AG20443 (cell line): Measurements from ENCODE around the gene PTGES2.
"Not testable (repeated sequence)": the region's sequence is repeated elsewhere in the genome, so short reads cannot be mapped to it uniquely, and the experiment has no call there.

ENCODE experiments used
- DNase-seq: peaks from one replicate; pipeline ENCODE4 v3.0.0; 2012; ENCODE audit warnings: low spot score, mixed read lengths

The PTGES2 gene

DNA sequence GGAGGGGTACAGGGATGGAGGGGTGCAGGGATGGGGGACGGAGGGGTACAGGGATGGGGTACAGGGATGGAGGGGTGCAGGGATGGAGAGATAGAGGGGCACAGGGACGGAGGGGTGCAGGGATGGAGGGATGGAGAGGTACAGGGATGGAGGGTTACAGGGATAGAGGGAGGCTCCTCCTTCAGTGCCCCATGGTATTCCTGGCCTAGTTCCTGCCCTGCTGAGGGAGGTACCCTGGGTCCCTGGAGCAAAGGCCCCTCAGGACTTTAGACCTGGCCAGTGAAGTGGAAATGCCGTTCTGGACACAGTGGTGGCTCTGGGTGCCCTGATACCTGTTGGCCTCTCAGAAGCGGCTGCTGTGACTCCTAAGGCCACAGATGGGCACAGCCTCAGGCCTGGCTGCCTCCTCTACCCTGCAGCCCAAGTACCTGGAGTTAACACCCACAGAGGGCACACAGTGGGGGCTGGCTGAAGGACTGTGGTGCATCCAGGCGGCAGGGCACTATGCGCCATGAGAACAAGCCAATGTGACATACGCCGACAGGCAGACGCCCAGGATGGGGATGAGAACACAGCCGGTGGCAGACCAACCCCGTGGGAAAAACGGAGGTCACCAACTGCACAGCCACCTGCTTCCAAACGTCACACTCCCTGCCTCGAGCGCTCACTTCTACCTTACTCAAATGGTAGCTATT, 8.4 kb downstream of the PTGES2 start:
- DNase-seq: no peak

DNA sequence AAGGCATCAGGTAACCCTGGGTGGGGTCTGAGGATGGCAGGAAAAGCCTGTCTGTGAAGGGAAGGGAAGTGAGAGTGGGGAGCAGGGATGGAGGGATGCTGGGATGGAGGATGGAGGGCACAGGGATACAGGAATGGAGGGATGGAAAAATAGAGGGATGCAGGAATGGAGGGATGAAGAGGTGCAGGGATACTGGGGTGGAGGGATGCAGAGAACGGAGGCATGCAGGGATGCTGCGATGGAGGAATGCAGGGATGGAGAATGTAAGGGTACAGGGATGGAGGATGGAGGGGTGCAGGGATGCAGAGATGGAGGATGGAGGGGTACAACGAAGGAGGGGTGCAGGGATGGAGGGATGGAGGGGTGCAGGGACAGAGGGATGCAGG, 9.1 kb downstream of the PTGES2 start:
- no peak for DNase-seq

DNA sequence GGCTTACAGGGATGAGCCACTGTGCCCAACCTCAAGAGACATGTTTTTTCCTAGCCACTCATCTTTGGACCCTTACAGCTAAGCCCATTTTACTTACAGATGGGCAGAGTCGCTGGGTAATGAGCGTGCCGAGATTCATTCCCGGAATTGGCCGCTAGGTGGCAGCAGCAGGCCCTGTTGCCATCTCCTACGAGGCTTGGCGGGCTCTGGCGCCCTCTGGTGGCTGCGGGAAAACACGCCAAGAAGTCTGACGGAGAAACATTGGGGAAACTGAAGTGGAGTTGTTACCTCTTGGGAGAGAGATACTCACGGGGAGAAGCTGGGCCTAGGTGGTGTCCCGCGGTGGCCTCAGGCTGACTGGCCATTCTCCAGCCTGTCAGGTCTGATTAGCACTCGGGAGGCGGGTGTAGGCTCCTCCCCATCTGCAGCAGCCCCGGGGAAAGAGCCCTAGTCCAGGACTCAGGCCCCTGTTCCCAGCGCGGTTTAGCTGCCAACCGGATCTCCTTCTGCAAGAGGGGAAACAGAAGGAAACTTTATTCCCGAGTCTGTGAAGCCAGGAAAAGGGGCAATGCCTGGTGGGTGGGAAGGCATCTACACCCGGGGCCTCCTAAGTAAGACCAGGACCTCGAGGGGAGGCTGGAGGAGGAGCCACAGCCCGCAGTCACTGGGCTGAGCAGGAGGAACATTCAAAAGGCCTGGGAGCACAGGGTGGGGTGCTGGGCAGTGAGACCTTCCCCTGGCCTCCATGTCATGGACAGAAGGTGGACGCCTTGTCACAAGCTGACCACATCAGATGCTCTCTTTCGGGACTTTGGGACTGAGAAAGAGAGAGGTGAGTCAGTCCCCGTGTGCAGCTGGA, 9.7 kb downstream of the PTGES2 start:
- peak; percentile 91 for DNase-seq

DNA sequence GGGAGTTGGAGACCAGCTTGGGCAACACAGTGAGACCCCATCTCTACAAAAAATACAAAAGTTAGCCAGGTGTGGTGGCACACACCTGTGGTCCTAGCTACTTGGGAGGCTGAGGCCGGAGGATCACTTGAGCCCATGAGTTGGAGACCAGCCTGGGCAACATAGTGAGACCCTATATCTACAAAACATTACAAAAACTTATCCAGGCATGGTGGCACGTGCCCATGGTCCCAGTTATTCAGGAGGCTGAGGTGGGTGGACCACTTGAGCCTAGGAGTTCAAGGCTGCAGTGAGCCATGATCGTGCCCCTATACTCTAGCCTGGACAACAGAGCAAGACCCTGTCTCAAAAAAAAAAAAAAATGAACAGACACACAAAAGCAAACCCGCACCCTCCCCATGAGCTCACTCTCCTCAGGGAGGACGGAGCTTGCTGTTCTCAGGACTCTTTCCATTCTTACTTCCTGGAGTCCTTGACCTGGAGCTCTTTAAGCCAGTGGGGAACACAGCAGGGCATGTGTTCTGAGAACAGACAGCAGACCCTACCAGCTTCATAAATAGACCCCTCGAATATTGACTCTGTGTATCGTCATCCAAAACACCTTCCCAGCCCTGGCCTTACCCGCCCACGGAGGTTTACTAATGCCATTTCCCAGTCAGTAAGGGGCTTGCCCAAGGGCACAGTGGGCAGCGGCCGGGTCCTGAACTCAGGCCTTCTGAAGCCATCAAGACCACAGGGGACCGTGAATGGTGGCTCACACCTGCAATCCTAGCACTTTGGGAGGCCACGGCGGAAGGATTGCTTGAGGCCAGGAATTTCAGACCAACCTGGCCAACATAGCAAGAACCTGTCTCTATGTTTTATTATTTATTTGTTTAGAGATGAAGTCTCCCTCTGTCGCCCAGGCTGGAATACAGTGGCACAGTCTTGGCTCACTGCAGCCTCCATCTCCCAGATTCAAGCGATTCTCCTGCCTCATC, 11.1 kb downstream of the PTGES2 start:
- no peak for DNase-seq

DNA sequence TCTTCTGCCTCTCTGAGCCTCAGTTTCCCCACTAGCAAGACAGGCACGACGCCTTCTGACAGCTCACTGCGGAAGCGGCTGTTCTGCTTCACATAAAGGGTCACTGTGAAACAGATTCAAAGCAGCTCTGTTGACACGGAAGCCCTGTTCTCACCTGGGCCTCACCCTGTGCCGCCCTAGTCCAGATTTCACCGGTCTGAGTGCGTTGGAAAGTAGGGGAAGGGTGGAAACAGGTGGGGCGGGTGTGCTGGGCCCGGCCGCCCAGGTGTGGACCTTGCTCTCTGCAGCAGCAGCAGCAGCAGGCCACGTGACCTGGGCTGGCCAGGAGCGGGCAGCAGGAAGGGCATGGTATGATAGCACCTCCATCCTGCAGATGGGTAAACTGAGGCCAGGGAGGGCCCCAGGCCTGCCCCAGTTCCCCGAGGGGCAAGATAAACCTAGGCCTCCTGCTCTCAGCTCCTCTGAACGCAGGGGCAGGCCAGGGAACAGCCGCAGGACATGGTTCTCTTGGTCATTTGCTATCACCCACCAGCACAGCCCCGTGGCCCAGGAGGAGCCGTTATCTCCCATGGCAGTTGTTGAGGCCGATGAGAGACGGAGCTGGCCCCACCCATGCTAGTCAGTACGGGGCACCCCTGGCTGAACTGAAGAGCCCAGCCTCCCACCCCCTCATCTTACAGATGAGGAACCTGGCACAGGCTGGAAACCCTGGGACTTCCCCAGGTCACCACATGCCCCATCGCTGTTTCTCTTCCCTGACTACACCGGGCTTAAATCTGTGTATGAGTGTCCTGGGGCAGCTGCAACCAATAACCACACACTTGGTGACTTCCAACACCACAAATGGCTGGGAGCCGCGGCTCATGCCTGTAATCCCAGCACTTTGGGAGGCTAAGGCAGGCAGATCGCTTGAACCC, 12.1 kb downstream of the PTGES2 start:
- DNase-seq: no peak

DNA sequence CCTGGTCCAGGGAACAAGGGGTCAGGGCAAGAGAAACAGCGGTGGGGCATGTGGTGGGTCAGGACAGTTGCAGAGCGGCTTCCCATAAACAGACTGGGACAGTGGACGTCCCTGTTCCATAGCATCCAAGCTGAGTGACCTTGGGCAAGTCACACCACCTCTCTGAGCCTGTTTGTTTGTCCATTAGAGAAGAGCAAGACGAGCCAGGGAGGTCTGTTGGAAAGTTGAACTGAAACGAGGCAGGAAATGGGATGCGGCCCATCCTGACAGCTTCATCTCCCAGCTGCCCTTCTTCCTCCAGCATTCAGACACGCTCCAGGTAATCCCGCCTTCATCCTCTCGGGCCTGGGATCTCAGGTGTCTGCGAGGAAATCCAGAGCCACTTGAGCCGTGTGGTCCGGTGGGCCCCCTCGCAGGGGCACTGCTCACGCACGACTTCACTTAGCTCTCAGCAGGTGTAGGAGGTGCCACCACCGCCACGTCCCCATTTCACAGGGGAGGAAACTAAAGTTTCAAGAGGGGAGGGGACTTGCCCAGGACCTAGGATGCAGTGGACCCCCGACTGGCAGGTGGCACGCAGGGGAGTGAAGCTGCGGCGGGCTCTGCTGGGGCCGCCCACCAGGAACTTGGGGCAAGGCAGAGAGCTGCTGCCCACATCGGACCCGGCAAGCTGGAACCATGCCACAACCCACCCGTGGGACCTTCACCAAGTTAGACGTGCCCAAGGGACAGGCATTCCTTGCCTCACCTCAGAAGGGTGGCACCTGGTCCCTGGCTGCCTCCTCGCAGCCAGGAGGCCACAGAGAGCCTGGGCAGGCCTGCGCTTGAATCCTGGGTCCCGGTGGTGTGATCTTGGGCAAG, 13.0 kb downstream of the PTGES2 start:
- DNase-seq: no peak

DNA sequence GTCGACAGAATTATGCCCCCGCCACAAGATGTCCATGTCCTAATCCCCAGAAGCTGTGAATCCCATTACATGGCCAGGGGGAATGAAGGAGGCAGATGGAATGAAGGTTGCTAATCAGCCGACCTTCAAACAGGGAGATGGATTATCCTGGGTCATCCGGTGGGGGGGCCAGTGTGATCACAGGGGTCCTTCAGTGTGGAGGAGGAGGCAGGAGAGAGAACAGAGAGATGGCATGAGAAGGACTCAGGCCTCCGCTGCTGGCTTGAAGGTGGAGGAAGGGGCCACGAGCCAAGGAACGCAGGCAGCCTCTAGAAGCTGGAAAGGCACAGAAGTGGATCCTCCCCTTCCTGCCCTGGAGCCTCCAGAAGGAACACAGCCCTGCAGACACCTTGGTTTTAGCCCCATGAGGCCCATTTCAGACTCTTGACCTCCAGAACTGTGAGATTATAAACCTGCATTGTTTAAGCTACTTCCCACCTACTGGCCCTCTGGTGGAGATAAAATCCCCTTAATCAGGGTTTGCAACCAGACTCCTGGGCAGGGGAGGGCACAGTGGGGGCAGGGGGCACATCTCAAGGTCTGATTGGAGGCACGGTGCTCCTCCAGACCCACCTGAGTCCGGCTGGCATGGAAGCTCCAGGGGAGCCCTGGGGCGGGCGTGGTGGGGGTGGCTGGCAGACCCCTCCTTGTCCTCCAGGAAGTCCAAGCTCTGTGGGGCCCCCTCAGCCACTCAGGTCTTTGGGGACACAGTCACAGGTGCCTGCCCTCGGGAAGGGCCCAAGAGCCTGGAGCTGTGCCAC, 13.8 kb downstream of the PTGES2 start:
- no peak for DNase-seq

DNA sequence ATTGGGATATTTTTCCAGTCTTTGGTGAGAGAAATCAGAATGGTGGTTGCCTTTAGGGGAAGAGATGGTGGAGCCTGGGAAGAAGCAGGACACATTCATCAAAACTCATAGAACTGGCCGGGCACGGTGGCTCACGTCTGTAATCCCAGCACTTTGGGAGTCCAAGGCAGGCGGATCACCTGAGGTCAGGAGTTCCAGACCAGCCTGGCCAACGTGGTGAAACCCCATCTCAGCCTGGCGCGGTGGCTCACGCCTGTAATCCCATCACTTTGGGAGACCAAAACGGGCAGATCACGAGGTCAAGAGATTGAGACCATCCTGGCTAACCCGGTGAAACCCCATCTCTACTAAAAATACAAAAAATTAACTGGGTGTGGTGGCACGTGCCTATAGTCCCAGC, 15.8 kb downstream of the PTGES2 start:
- not testable (repeated sequence) for DNase-seq

DNA sequence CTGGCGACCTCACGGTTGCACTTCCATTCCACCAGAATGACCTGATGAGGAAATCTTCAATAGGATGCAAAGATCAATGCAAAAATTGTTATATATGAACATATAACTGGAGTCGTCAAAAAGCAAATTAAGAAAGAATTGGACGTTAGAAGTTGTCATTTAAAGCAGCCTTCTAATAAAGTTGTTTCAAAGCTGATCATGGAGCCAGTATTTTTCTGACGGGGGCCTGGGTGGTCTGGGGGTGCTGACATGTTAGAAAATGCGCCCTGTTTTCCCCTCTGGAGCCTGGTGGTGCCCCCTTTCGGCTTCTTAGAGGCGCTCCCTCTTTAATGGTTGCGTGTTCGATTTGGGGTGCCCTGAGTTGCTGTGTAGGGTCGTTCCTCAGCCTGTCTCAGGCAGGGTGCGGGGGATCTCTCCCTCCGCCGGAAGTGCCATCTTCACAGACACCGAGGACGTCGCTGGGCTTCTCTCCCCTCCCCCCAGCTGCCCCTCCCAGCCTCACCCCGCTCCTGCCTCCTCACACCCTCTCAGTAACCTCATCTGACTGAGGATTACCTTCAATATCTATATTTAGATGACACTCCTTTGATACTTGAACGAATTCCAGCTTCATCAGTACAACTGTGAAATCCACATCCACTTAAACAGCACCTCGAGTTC, 18.3 kb downstream of the PTGES2 start:
- DNase-seq: no peak

DNA sequence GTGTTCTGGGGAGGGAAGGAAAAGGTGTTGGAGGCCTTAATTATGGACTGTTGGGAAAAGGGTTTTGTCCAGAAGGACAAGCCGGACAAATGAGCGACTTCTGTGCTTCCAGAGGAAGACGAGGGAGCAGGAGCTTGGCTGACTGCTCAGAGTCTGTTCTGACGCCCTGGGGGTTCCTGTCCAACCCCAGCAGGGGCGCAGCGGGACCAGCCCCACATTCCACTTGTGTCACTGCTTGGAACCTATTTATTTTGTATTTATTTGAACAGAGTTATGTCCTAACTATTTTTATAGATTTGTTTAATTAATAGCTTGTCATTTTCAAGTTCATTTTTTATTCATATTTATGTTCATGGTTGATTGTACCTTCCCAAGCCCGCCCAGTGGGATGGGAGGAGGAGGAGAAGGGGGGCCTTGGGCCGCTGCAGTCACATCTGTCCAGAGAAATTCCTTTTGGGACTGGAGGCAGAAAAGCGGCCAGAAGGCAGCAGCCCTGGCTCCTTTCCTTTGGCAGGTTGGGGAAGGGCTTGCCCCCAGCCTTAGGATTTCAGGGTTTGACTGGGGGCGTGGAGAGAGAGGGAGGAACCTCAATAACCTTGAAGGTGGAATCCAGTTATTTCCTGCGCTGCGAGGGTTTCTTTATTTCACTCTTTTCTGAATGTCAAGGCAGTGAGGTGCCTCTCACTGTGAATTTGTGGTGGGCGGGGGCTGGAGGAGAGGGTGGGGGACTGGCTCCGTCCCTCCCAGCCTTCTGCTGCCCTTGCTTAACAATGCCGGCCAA, 19.1 kb downstream of the PTGES2 start:
- no peak for DNase-seq

DNA sequence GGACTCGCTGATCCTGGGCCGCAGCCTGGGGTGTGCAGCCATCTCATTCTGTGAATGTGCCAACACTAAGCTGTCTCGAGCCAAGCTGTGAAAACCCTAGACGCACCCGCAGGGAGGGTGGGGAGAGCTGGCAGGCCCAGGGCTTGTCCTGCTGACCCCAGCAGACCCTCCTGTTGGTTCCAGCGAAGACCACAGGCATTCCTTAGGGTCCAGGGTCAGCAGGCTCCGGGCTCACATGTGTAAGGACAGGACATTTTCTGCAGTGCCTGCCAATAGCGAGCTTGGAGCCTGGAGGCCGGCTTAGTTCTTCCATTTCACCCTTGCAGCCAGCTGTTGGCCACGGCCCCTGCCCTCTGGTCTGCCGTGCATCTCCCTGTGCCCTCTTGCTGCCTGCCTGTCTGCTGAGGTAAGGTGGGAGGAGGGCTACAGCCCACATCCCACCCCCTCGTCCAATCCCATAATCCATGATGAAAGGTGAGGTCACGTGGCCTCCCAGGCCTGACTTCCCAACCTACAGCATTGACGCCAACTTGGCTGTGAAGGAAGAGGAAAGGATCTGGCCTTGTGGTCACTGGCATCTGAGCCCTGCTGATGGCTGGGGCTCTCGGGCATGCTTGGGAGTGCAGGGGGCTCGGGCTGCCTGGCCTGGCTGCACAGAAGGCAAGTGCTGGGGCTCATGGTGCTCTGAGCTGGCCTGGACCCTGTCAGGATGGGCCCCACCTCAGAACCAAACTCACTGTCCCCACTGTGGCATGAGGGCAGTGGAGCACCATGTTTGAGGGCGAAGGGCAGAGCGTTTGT, 19.9 kb downstream of the PTGES2 start:
- DNase-seq: no peak

DNA sequence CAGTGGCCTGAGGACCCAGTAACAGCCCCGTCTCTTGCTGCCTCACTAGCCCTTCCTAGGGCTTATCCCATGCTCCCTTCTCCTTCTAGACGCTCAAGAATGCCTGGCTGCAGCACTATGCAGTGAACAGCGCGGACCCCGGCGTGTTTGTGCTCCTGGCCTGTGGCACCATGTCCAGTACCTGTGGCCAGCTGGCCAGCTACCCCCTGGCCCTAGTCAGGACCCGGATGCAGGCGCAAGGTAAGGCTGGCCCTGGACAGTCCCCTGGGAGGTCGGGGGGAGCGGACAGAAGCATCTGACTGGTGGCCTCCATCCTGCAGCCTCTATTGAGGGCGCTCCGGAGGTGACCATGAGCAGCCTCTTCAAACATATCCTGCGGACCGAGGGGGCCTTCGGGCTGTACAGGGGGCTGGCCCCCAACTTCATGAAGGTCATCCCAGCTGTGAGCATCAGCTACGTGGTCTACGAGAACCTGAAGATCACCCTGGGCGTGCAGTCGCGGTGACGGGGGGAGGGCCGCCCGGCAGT, 20.5 kb downstream of the PTGES2 start:
- no peak for DNase-seq

DNA sequence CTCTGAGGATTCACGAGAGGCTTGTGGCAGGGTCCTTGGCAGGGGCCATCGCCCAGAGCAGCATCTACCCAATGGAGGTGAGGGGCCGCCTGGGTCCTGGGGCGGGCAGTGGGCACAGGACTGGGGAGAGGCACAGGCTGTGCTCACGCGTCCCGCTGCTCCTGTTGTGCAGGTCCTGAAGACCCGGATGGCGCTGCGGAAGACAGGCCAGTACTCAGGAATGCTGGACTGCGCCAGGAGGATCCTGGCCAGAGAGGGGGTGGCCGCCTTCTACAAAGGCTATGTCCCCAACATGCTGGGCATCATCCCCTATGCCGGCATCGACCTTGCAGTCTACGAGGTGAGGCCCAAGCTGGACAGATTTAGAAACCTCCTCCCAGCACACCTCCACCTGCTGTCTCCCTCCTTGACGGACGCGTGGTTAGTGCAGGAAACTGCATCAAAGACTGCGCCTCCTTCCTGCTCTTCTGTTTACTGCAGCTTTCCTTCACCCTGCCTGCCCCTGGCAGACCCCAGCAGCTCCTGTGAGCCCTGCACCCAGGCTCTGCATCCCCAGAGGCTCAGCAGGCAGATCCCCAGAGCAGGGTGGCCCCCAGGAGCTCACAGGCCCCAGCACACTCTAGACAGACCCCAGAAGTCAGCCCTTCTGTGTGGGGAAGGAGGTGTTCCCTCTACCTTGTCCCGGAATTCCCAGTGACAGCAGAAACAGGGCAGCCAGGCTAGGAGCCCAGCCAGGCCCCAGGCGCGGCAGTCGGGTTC, 21.2 kb downstream of the PTGES2 start:
- DNase-seq: no peak

DNA sequence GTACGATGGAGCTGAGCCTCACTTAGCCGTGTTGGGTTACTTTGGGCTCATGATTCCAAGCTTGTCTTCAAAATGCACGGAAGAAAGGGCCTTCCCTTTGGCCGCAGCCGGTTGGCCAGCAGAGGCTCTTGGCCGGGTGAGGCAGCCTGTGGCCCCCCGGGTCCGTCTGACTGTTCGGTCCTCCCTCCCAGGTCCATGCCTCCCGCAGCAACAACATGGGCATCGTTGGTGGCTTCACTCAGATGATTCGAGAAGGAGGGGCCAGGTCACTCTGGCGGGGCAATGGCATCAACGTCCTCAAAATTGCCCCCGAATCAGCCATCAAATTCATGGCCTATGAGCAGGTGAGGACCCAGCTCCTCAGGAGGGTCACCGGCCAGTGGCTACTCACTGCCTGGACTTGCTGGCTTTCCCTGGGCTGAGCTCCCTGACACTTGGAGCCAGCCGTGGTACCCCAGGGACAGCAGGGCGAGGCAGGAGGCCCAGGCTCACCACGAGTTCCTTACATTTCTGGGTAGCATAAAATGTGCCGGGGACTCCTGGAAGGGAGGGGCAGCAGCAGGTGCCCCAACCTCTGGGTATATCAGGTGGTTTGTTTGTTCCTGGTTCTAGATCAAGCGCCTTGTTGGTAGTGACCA, 21.9 kb downstream of the PTGES2 start:
- DNase-seq: no peak

DNA sequence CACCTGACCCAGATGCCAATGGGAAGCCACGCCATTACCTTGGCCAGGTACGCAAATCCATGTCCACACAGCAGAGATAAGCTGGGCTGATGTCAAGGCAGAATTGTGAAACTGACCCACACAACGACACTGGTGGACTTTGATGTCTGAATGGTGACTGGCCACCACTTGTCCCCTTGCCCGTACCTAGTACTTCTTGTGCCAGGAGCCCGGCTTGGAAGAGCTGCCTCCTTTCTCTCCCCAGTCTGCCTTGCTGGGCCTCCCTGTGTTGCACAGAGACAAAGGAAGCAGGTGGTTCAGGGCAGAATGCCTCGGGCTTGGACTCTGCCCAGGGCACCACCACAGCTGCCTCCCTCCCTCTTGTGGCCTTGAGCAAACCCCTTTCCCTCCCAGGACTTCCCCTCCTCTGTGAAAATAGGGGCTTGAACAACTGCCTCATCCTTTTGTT, 23.3 kb downstream of the PTGES2 start:
- DNase-seq: no peak

DNA sequence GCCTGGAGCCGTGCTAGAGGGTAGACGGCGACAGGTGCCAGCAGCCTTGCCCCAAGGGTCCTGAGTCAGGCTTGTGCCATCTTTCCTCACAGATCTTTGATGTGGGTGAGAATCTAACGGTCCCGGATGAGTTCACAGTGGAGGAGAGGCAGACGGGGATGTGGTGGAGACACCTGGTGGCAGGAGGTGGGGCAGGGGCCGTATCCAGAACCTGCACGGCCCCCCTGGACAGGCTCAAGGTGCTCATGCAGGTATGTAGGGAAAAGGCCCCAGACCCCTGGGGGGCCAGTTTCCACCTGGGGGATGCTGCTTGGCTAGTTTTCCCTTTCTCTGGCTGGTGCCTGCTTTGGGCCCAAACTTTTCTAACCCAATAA, 24.0 kb downstream of the PTGES2 start:
- no peak for DNase-seq
